Chondrocyte (in vitro differentiated cells): ENCODE data around the gene BLVRA. TPM values are rescaled to one million over a fixed set of nuclear protein-coding genes. Genes with fewer than 3 reads are reported as not detected.
"Not testable (repeated sequence)": the region's sequence is repeated elsewhere in the genome, so short reads cannot be mapped to it uniquely, and the experiment has no call there.

Experiments
- DNase-seq: peaks from one replicate; pipeline ENCODE4 v3.0.0; 2021; ENCODE audit warnings: mixed read lengths, low spot score
- H3K27ac Mint-ChIP-seq: one replicate; pipeline ENCODE4 v1.8.0; 2021; ENCODE audit warnings: mild to moderate bottlenecking, moderate library complexity, mixed read lengths; ENCODE audit not compliant: unreplicated experiment
- H3K27me3 Mint-ChIP-seq: 2 replicates; pipeline ENCODE4 v1.8.0; 2021; ENCODE audit warnings: low read depth, mixed read lengths
- H3K36me3 Mint-ChIP-seq: 2 replicates; pipeline ENCODE4 v1.8.0; 2021; ENCODE audit warnings: low read depth, mixed read lengths
- H3K4me1 Mint-ChIP-seq: 2 replicates; pipeline ENCODE4 v1.8.0; 2021; ENCODE audit warnings: low read depth, mild to moderate bottlenecking, mixed read lengths
- H3K4me3 Mint-ChIP-seq: one replicate; pipeline ENCODE4 v1.8.0; 2021; ENCODE audit warnings: mild to moderate bottlenecking, moderate library complexity, mixed read lengths; ENCODE audit not compliant: unreplicated experiment
- H3K9me3 Mint-ChIP-seq: 2 replicates; pipeline ENCODE4 v1.8.0; 2021; ENCODE audit warnings: low read depth, mixed read lengths
- CTCF ChIP-seq: fragments of 200-600 bp; sonication (generic); IDR thresholded peaks from 2 replicates; pipeline ENCODE4 v1.5.0; 2021; ENCODE audit warnings: antibody characterized with exemption, mild to moderate bottlenecking, moderate library complexity
- total RNA-seq: library from RNA; stranded (reverse); gene quantifications from 3 replicates; pipeline ENCODE4 v1.2.1, GENCODE V29; 2021

BLVRA gene
- total RNA-seq, 1 donor from 2014 or later, result 48.9 TPM

- Mint-ChIP-seq H3K27me3 (peaks cover 70% of the 10 kb centered on the region), H3K4me3 (no peak overlapping the region), H3K9me3 (no peaks in the 10 kb centered on the region), H3K27ac (no peak overlapping the region), H3K36me3 (peaks cover 2% of the 10 kb centered on the region), H3K4me1 (no peaks in the 10 kb centered on the region)
- TF ChIP-seq CTCF, result no peak
- DNase-seq, result no peak
Measured at GRCh38 chr7:43823941-43824340, 65.5 kb downstream of the BLVRA start.

- not testable (repeated sequence) for H3K36me3 Mint-ChIP-seq, DNase-seq, H3K9me3 Mint-ChIP-seq, H3K4me1 Mint-ChIP-seq, H3K4me3 Mint-ChIP-seq, H3K27ac Mint-ChIP-seq
- H3K27me3 Mint-ChIP-seq, result peaks cover 69% of the 10 kb centered on the region
Measured at GRCh38 chr7:43824513-43824912, 66.0 kb downstream of the BLVRA start.

GRCh38 chr7:43824963-43825362 is 66.5 kb downstream of the BLVRA start:
- H3K27ac Mint-ChIP-seq, result no peak overlapping the region

GRCh38 chr7:43825391-43825808 is 66.9 kb downstream of the BLVRA start:
- H3K27ac Mint-ChIP-seq, result no peak overlapping the region
- no peak overlapping the region for H3K4me3 Mint-ChIP-seq
- no peak for TF ChIP-seq CTCF

More at GRCh38 chr7:43824963-43825362, 66.5 kb downstream of the BLVRA start:
- H3K36me3 Mint-ChIP-seq, result peaks cover 2% of the 10 kb centered on the region
- no peak for TF ChIP-seq CTCF
- H3K4me1 Mint-ChIP-seq, result no peaks in the 10 kb centered on the region
- no peak overlapping the region for H3K4me3 Mint-ChIP-seq
- no peak for DNase-seq
- H3K9me3 Mint-ChIP-seq, result no peaks in the 10 kb centered on the region
- H3K27me3 Mint-ChIP-seq, result peaks cover 65% of the 10 kb centered on the region

GRCh38 chr7:43830917-43831316 is 72.4 kb downstream of the BLVRA start:
- not testable (repeated sequence) for H3K36me3 Mint-ChIP-seq, H3K9me3 Mint-ChIP-seq, DNase-seq, H3K27ac Mint-ChIP-seq, H3K4me3 Mint-ChIP-seq, H3K4me1 Mint-ChIP-seq
- H3K27me3 Mint-ChIP-seq, result peaks cover 28% of the 10 kb centered on the region

More at GRCh38 chr7:43825391-43825808, 66.9 kb downstream of the BLVRA start:
- Mint-ChIP-seq H3K4me1 (no peaks in the 10 kb centered on the region), H3K9me3 (no peaks in the 10 kb centered on the region), H3K36me3 (peaks cover 2% of the 10 kb centered on the region), H3K27me3 (peaks cover 61% of the 10 kb centered on the region)
- no peak for DNase-seq

- Mint-ChIP-seq H3K27me3 (peaks cover 4% of the 10 kb centered on the region), H3K27ac (no peak overlapping the region), H3K9me3 (no peaks in the 10 kb centered on the region), H3K4me1 (peaks cover 7% of the 10 kb centered on the region), H3K4me3 (no peak overlapping the region), H3K36me3 (no peaks in the 10 kb centered on the region)
- no peak for DNase-seq
- no peak for TF ChIP-seq CTCF
Measured at GRCh38 chr7:43834463-43835251, 76.2 kb downstream of the BLVRA start.
